H1 (cell line): ENCODE measurements around the gene VAV2. TPM values are rescaled to one million over a fixed set of nuclear protein-coding genes. Genes with fewer than 3 reads are reported as not detected.

ENCODE experiments used
- CTCF ChIA-PET: fragments of 300-600 bp; sonication (Branson Sonifier 250); formaldehyde crosslinking; loops from one replicate; lab custom pipeline; 2021; ENCODE audit not compliant: partially characterized antibody; lab: Charles Lee
- POLR2A ChIA-PET: fragments of 300-600 bp; sonication (Branson Sonifier 250); formaldehyde crosslinking; loops from one replicate; lab custom pipeline; 2021; ENCODE audit warnings: inconsistent platforms; ENCODE audit not compliant: partially characterized antibody; lab: Charles Lee
- DNase-seq, 2 experiments: peaks; one replicate each; pipeline versions ENCODE4 v3.0.0 to v3.0.0-alpha.2; 2010 to 2022; ENCODE audit warnings: low spot score in 2 of 2, low read depth in 1 of 2, mixed read lengths in 1 of 2
- FAIRE-seq: peaks from 2 replicates; lab custom pipeline; 2011; peaks lifted over from hg19 to GRCh38; lab: Jason Lieb, UNC
- H2AFZ ChIP-seq: 2 replicates; pipeline ENCODE4 v1.8.1; 2012; ENCODE audit warnings: low read length, inconsistent platforms
- H2AK5ac ChIP-seq: 2 replicates; pipeline ENCODE4 v1.6.1; 2013; ENCODE audit warnings: low read depth, low read length
- H2BK120ac ChIP-seq: replicated peaks from 2 replicates; pipeline ENCODE3; 2013; ENCODE audit warnings: low read depth, low read length, inconsistent platforms
- H2BK12ac ChIP-seq: 2 replicates; pipeline ENCODE4 v1.6.1; 2013; ENCODE audit warnings: low read depth, low read length
- H2BK15ac ChIP-seq: 2 replicates; pipeline ENCODE4 v1.6.1; 2013; ENCODE audit warnings: low read length
- H2BK20ac ChIP-seq: 2 replicates; pipeline ENCODE4 v1.6.1; 2013; ENCODE audit warnings: low read length
- H2BK5ac ChIP-seq: 2 replicates; pipeline ENCODE4 v1.6.1; 2013; ENCODE audit warnings: low read depth, low read length
- H3K14ac ChIP-seq: 2 replicates; pipeline ENCODE4 v1.6.1; 2013; ENCODE audit warnings: inconsistent platforms; ENCODE audit not compliant: insufficient read length
- H3K18ac ChIP-seq: 2 replicates; pipeline ENCODE4 v1.6.1; 2013; ENCODE audit warnings: low read length; ENCODE audit errors: extremely low read depth
- H3K23ac ChIP-seq: 2 replicates; pipeline ENCODE4 v1.6.1; 2013; ENCODE audit warnings: inconsistent platforms; ENCODE audit not compliant: insufficient read length
- H3K23me2 ChIP-seq: 2 replicates; pipeline ENCODE4 v1.6.1; 2013; ENCODE audit warnings: low read depth, low read length
- H3K27ac ChIP-seq: 2 replicates; pipeline ENCODE4 v1.6.1; 2011; ENCODE audit warnings: low read depth, low read length, inconsistent platforms
- H3K27me3 ChIP-seq, 4 experiments: replicated peaks in 1 of 4; 1 replicate in 1 of 4; 2 replicates in 3 of 4; pipeline versions ENCODE4 v1.6.1 to v1.8.1; 2011 to 2013; ENCODE audit warnings: low read length in 3 of 4, mild to moderate bottlenecking in 3 of 4, inconsistent platforms in 2 of 4, mixed read lengths in 2 of 4, moderate library complexity in 1 of 4; ENCODE audit not compliant: control insufficient read depth in 3 of 4, insufficient read depth in 3 of 4; ENCODE audit errors: extremely low read depth in 1 of 4
- H3K36me3 ChIP-seq, 4 experiments: 2 replicates each; pipeline versions ENCODE4 v1.6.1 to v1.8.1; 2011 to 2013; ENCODE audit warnings: mild to moderate bottlenecking in 4 of 4, low read length in 3 of 4, moderate library complexity in 2 of 4, control low read depth in 1 of 4, inconsistent platforms in 1 of 4; ENCODE audit not compliant: insufficient read depth in 4 of 4, control insufficient read depth in 2 of 4
- H3K4ac ChIP-seq: replicated peaks from 2 replicates; pipeline ENCODE3; 2013; ENCODE audit warnings: low read length, low read depth, mixed read lengths, inconsistent platforms; ENCODE audit not compliant: insufficient read length
- H3K4me1 ChIP-seq, 4 experiments: replicated peaks in 1 of 4; 1 replicate in 1 of 4; 2 replicates in 3 of 4; pipeline versions ENCODE4 v1.6.1 to v1.8.1; 2011 to 2013; ENCODE audit warnings: low read length in 3 of 4, inconsistent platforms in 2 of 4, mixed read lengths in 1 of 4; ENCODE audit not compliant: insufficient read depth in 4 of 4, control insufficient read depth in 3 of 4
- H3K4me2 ChIP-seq, 2 experiments: 2 replicates each; pipeline versions ENCODE4 v1.6.1 to v1.8.1; 2011 to 2013; ENCODE audit warnings: low read depth in 2 of 2, low read length in 2 of 2, control low read depth in 1 of 2, inconsistent platforms in 1 of 2, mild to moderate bottlenecking in 1 of 2; ENCODE audit not compliant: insufficient read depth in 1 of 2
- H3K4me3 ChIP-seq, 4 experiments: fragments of 200-600, 300-600 bp in 1 of 4; sonication (generic), shearing (Covaris generic), sonication (Bioruptor Twin) in 1 of 4; 2 replicates each; pipeline versions ENCODE4 v1.5.1 to v1.8.1; 2011 to 2016; ENCODE audit warnings: low read length in 4 of 4, low read depth in 3 of 4, control low read depth in 2 of 4, inconsistent platforms in 2 of 4, mild to moderate bottlenecking in 2 of 4, mixed read lengths in 1 of 4, moderate library complexity in 1 of 4; ENCODE audit not compliant: insufficient read depth in 2 of 4; ENCODE audit errors: extremely low read depth in 1 of 4
- H3K56ac ChIP-seq: replicated peaks from 2 replicates; pipeline ENCODE3; 2013; ENCODE audit warnings: low read depth, mild to moderate bottlenecking, mixed read lengths, low read length, inconsistent platforms; ENCODE audit not compliant: insufficient read length
- H3K79me1 ChIP-seq: 2 replicates; pipeline ENCODE4 v1.6.1; 2013; ENCODE audit warnings: low read depth, low read length, control low read depth
- H3K79me2 ChIP-seq, 2 experiments: 2 replicates each; pipeline versions ENCODE4 v1.6.1 to v1.8.1; 2012 to 2013; ENCODE audit warnings: low read length in 2 of 2, mild to moderate bottlenecking in 2 of 2, inconsistent platforms in 1 of 2; ENCODE audit not compliant: insufficient read depth in 2 of 2, control insufficient read depth in 1 of 2
- H3K9ac ChIP-seq, 4 experiments: replicated peaks in 1 of 4; 1 replicate in 1 of 4; 2 replicates in 3 of 4; pipeline versions ENCODE4 v1.6.1 to v1.8.1; 2011 to 2013; ENCODE audit warnings: low read depth in 3 of 4, low read length in 3 of 4, control low read depth in 2 of 4, mild to moderate bottlenecking in 2 of 4, moderate library complexity in 2 of 4, inconsistent platforms in 1 of 4; ENCODE audit errors: extremely low read depth in 1 of 4
- H3K9me3 ChIP-seq, 2 experiments: 2 replicates each; pipeline versions ENCODE4 v1.6.1 to v1.8.1; 2012 to 2013; ENCODE audit warnings: mild to moderate bottlenecking in 2 of 2, moderate library complexity in 2 of 2, control low read depth in 1 of 2, inconsistent platforms in 1 of 2, low read depth in 1 of 2, low read length in 1 of 2, mixed read lengths in 1 of 2; ENCODE audit not compliant: insufficient read depth in 2 of 2
- H4K20me1 ChIP-seq, 2 experiments: replicated peaks in 1 of 2; 2 replicates each; pipeline versions ENCODE3 to v1.8.1; 2011 to 2013; ENCODE audit warnings: inconsistent platforms in 2 of 2, low read length in 2 of 2, mild to moderate bottlenecking in 1 of 2; ENCODE audit not compliant: insufficient read depth in 2 of 2, control insufficient read depth in 1 of 2
- H4K5ac ChIP-seq: 2 replicates; pipeline ENCODE4 v1.6.1; 2013; ENCODE audit warnings: low read length, low read depth, mixed read lengths, inconsistent platforms; ENCODE audit not compliant: insufficient read length
- H4K8ac ChIP-seq: 2 replicates; pipeline ENCODE4 v1.8.0; 2013; ENCODE audit warnings: mild to moderate bottlenecking, moderate library complexity, low read length, inconsistent platforms; ENCODE audit not compliant: insufficient read depth; ENCODE audit errors: extremely low read depth
- H4K91ac ChIP-seq: replicated peaks from 2 replicates; pipeline ENCODE3; 2013; ENCODE audit warnings: low read length, mixed read lengths, inconsistent platforms; ENCODE audit not compliant: insufficient read length
- POLR2AphosphoS5 ChIP-seq: IDR thresholded peaks from 2 replicates; pipeline ENCODE4 v1.6.1; 2011; ENCODE audit warnings: low read depth, low read length
- RNF2 ChIP-seq: fragments of 200-900, 300-1000 bp; sonication (generic); IDR thresholded peaks from 2 replicates; pipeline ENCODE4 v1.7.1; 2016; ENCODE audit warnings: borderline replicate concordance, low read depth, mild to moderate bottlenecking, antibody characterized with exemption, low read length; ENCODE audit not compliant: poor library complexity, severe bottlenecking; ENCODE audit errors: missing control alignments
- WGBS, 2 experiments: shearing (Covaris generic) in 1 of 2; methylation state at CpG; one replicate each; pipeline versions ENCODE4 v1.1.6 to v1.1.7; 2013 to 2015; ENCODE audit warnings: low lambda C conversion rate in 2 of 2, mixed read lengths in 2 of 2, inconsistent platforms in 1 of 2, low coverage in 1 of 2, missing lambda C conversion rate in 1 of 2; ENCODE audit not compliant: insufficient replicate concordance in 2 of 2, insufficient coverage in 1 of 2, insufficient read length in 1 of 2; ENCODE audit errors: extremely low coverage in 1 of 2, missing lambda C conversion rate in 1 of 2; 5-methylcytosine and 5-hydroxymethylcytosine counted together
- polyA plus RNA-seq, 7 experiments: library from polyadenylated mRNA; depleted of rRNA in 3 of 7; stranded (reverse) in 5 of 7; unstranded in 2 of 7; fragments of >200 nt in 5 of 7; fragments of 200-250 nt in 2 of 7; gene quantifications; 1 replicate in 5 of 7; 2 replicates in 1 of 7; 4 replicates in 1 of 7; pipeline versions ENCODE4 v1.2.1 to v1.2.3, GENCODE V29; 2011 to 2013; ENCODE audit warnings: missing spikeins in 2 of 7, mixed read lengths in 2 of 7
- total RNA-seq: library from RNA; stranded (reverse); fragmentation: NEBNext Ultra II Directional; extraction: Animal tissue kit (Norgen Biotek cat#: 25700); gene quantifications from 2 replicates; pipeline ENCODE4 v1.2.1, GENCODE V29; 2021

Gene VAV2
- total and polyA plus RNA-seq, 2 of the 8 experiments (the other 6 are each of a cell fraction or from before 2014, with no cell fraction given), result 13.6 to 37.6 TPM

DNA sequence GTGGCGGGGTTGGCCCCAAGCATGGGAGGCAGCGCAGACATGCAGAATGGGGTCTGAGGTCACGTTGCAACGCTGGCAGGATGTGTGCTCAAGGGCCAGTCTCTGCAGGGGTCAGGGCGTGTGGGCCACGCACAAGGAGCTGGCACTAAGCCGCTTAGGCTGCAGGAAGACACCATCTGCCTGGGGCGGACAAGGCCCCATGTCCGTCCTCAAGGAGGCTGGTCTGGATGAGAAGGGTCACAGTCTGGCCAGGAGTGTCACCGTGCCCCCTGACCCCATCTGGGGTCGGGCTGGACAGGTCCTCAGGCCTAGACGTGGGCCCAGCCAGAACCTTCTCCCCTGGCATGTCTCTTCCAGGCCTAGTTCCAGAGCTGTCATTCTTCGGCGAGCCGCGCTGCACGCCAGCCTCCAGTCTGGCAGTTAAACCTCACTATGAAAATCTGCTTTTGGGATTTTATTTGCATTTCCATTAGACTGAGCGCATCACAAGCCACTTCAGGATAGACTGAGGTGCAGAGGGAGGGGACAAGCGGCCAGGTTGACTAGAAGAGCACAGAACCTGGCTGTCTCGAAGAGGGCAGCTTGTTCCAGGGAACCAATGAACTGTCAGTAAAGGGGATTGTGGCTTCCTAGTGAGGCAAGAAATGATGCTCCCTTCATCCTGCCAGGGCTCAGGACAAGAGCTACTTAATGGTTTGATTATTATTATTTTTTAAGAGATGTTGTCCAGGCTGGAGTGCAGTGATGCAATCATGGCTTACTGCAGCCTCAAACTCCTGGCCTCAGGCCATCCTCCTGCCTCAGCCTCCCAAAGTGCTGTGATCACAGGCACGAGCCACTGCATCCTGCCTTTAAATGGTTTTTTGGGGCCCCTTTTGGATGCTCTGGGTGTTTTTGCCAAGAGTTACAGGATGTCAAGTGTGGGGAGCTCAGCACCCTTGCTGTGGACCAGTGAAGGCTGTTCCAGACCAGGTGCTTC, 37.4 kb upstream of the VAV2 start:
- Histone ChIP-seq H3K4me2 (no peak overlapping the region), H3K27ac (no peak overlapping the region), H4K20me1 (peaks cover 0 to 12% of the 10 kb centered on the region in 2 experiments), H2AFZ (no peak overlapping the region), H3K56ac (no peak overlapping the region), H2AK5ac (no peak overlapping the region), H3K18ac (no peak overlapping the region), H3K27me3 (no peaks in the 10 kb centered on the region), H3K79me2 (no peaks in the 10 kb centered on the region), H3K4me3 (no peak overlapping the region), H3K4ac (no peak overlapping the region), H3K23ac (no peak overlapping the region), H2BK15ac (no peak overlapping the region), H4K5ac (no peak overlapping the region), H4K8ac (no peak overlapping the region; the same call in 1 of the 2 replicates), H3K9ac (no peak overlapping the region), H4K91ac (no peak overlapping the region), H3K14ac (no peak overlapping the region), H3K23me2 (peaks cover 4% of the 10 kb centered on the region), H3K9me3 (no peaks in the 10 kb centered on the region), H3K79me1 (no peaks in the 10 kb centered on the region), H2BK120ac (no peak overlapping the region), H2BK12ac (no peak overlapping the region), H3K36me3 (peaks cover 16 to 40% (median 26%) of the 10 kb centered on the region in 4 experiments), H2BK5ac (no peak overlapping the region), H3K4me1 (peaks cover 0 to 4% (median 4%) of the 10 kb centered on the region in 4 experiments; a peak in 5 of 7 replicates), H2BK20ac (no peak overlapping the region)
- peak; percentile 38 for TF ChIP-seq POLR2AphosphoS5
- no peak for TF ChIP-seq RNF2
- 82% methylated on average over 21 of the region's 21 CpGs; no CpG with 5 or more reads in 1 of the 2 experiments for WGBS, 2 experiments
- CTCF ChIA-PET, result interaction anchor here (0.6 to 1.2 kb wide), 4 partner anchors 36 to 286 kb away, joined by 3 read pairs; no protein-coding TSS in a partner anchor
- POLR2A ChIA-PET, result interaction anchor here (1.3 to 2.3 kb wide), 3 partner anchors 10 to 23 kb away, joined by 3 to 11 read pairs (median 3); no protein-coding TSS in a partner anchor
- DNase-seq (no peak), FAIRE-seq (no peak)
